Naive thymus-derived CD4-positive, alpha-beta T cell (primary cell): Measurements from ENCODE around the gene PROB1. TPM values are rescaled to one million over a fixed set of nuclear protein-coding genes. Genes with fewer than 3 reads are reported as not detected.
"Not testable (repeated sequence)": the region's sequence is repeated elsewhere in the genome, so short reads cannot be mapped to it uniquely, and the experiment has no call there.

Experiments used
- ATAC-seq: fragments of 150-1000 bp; cut with Tn5 transposase; 2 replicates; pipeline ENCODE4 v1.10.0; 2021; ENCODE audit warnings: mild to moderate bottlenecking, moderate library complexity
- CTCF ChIA-PET: fragments of 350-600 bp; sonication (Branson Sonifier 250); formaldehyde crosslinking; loops from one replicate; lab custom pipeline; 2021; ENCODE audit warnings: antibody characterized with exemption; lab: Charles Lee
- POLR2A ChIA-PET: fragments of 350-600 bp; sonication (Branson Sonifier 250); formaldehyde crosslinking; loops from one replicate; lab custom pipeline; 2021; ENCODE audit warnings: antibody characterized with exemption, inconsistent platforms; lab: Charles Lee
- DNase-seq, 9 donors: peaks; one replicate each; pipeline versions ENCODE4 v3.0.0 to v3.0.0-alpha.2; 2020 to 2022; ENCODE audit warnings: mixed read lengths in 1 of 9
- H3K27ac ChIP-seq: one replicate; pipeline ENCODE4 v1.7.0; 2013; ENCODE audit warnings: mild to moderate bottlenecking, low read depth, low read length, moderate library complexity
- H3K27me3 ChIP-seq, 2 donors: one replicate each; pipeline ENCODE4 v1.7.0; 2013; ENCODE audit warnings: low read length in 2 of 2, mild to moderate bottlenecking in 2 of 2, moderate library complexity in 2 of 2; ENCODE audit not compliant: control insufficient read depth in 2 of 2, insufficient read depth in 2 of 2
- H3K36me3 ChIP-seq, 3 experiments: 1 replicate in 2 of 3; 2 replicates in 1 of 3; pipeline ENCODE4 v1.7.0; 2013; ENCODE audit warnings: low read length in 3 of 3, mild to moderate bottlenecking in 3 of 3, moderate library complexity in 1 of 3; ENCODE audit not compliant: insufficient read depth in 3 of 3, control insufficient read depth in 2 of 3
- H3K4me1 ChIP-seq, 2 donors: one replicate each; pipeline ENCODE4 v1.7.0; 2013; ENCODE audit warnings: low read length in 2 of 2, mild to moderate bottlenecking in 2 of 2, moderate library complexity in 1 of 2; ENCODE audit not compliant: control insufficient read depth in 2 of 2, insufficient read depth in 2 of 2
- H3K4me3 ChIP-seq: 2 replicates; pipeline ENCODE4 v1.7.0; 2013; ENCODE audit warnings: mild to moderate bottlenecking, low read length
- H3K9me3 ChIP-seq, 3 experiments: 1 replicate in 2 of 3; 2 replicates in 1 of 3; pipeline ENCODE4 v1.7.0; 2013; ENCODE audit warnings: low read length in 3 of 3; ENCODE audit not compliant: control insufficient read depth in 2 of 3
- H3K27ac Mint-ChIP-seq, 9 donors: one replicate each; pipeline ENCODE4 v1.8.0; 2020 to 2022; ENCODE audit warnings: mixed read lengths in 9 of 9, mild to moderate bottlenecking in 8 of 9, moderate library complexity in 5 of 9, inconsistent platforms in 2 of 9
- H3K27me3 Mint-ChIP-seq, 5 donors: one replicate each; pipeline ENCODE4 v1.8.0; 2021 to 2022; ENCODE audit warnings: mixed read lengths in 5 of 5, mild to moderate bottlenecking in 1 of 5
- H3K36me3 Mint-ChIP-seq, 5 donors: one replicate each; pipeline ENCODE4 v1.8.0; 2020 to 2022; ENCODE audit warnings: mixed read lengths in 5 of 5, mild to moderate bottlenecking in 3 of 5, inconsistent platforms in 1 of 5
- H3K4me1 Mint-ChIP-seq, 7 donors: one replicate each; pipeline ENCODE4 v1.8.0; 2020 to 2022; ENCODE audit warnings: mixed read lengths in 7 of 7, mild to moderate bottlenecking in 3 of 7, inconsistent platforms in 1 of 7
- H3K4me3 Mint-ChIP-seq, 10 donors: one replicate each; pipeline ENCODE4 v1.8.0; 2020 to 2022; ENCODE audit warnings: mild to moderate bottlenecking in 10 of 10, mixed read lengths in 10 of 10, moderate library complexity in 6 of 10, inconsistent platforms in 2 of 10
- H3K9me3 Mint-ChIP-seq, 11 donors: one replicate each; pipeline ENCODE4 v1.8.0; 2020 to 2022; ENCODE audit warnings: mixed read lengths in 11 of 11, mild to moderate bottlenecking in 4 of 11, inconsistent platforms in 1 of 11, moderate library complexity in 1 of 11
- intact Hi-C, 2 donors: fragments of 100-400 bp; cut with micrococcal nuclease; formaldehyde crosslinking; loops; one replicate each; pipeline ENCODE4 v1.15.1; 2023
- polyA plus RNA-seq, 2 donors: library from polyadenylated mRNA; unstranded; fragments of 300-500 nt; fragmentation: Illumina TruSeq; gene quantifications; one replicate each; pipeline ENCODE4 v1.2.3, GENCODE V29; 2021
- total RNA-seq, 6 experiments: library from RNA in 5 of 6; stranded (reverse) in 5 of 6; gene quantifications; 1 replicate in 5 of 6; 2 replicates in 1 of 6; pipeline ENCODE4 v1.2.3 and lab custom pipeline; 2021 to 2026

PROB1 gene
- total and polyA plus RNA-seq, 7 experiments from 2014 or later, result 0.26 to 4.9 (median 0.86) TPM; not detected in 1

DNA sequence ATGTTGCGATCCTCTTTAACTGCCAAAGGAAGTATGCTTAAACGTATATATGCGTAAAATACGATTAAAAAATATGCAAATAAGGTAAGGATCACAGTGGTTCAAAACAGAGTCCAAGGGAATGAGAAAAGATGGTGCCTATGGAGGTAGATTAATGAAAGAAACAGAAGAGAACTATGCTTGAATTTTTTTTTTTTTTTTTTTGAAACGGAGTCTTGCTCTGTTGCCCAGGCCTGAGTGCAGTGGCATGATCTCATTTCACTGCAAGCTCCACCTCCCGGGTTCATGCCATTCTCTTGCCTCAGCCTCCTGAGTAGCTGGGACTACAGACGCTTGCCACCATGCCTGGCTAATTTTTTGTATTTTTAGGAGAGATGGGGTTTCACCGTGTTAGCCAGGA lies 49.5 kb downstream of the PROB1 start:
- ATAC-seq, H3K9me3 ChIP-seq, POLR2A ChIA-PET, H3K27ac ChIP-seq, H3K36me3 ChIP-seq, H3K27me3 Mint-ChIP-seq, H3K27me3 ChIP-seq, H3K4me3 ChIP-seq, DNase-seq: not testable (repeated sequence)
- Mint-ChIP-seq H3K4me1 (peaks cover 39 to 82% (median 61%) of the 10 kb centered on the region in 7 donors), H3K4me3 (peak overlapping the region in 9 of 10 donors; percentile 11 to 100 (median 43)), H3K36me3 (peaks cover 0 to 23% (median 17%) of the 10 kb centered on the region in 5 donors), H3K9me3 (peaks cover 0 to 12% (median 0%) of the 10 kb centered on the region in 11 donors), H3K27ac (peak overlapping the region in 1 of 9 donors; percentile 58)
- intact Hi-C loops, result loop anchor here (10.0 kb wide), 2 partner anchors 1011 to 1059 kb away; partner anchors contain the start of genes ANKHD1 (in 1 of the 2), CDC25C (in 1 of the 2) and FAM53C (in 1 of the 2)
- CTCF ChIA-PET, result interaction anchor here (0.6 kb wide), 1 partner anchor 1035 kb away, joined by 3 read pairs; no protein-coding TSS in a partner anchor
- H3K4me1 ChIP-seq, result peaks cover 28 to 30% of the 10 kb centered on the region in 2 donors

DNA sequence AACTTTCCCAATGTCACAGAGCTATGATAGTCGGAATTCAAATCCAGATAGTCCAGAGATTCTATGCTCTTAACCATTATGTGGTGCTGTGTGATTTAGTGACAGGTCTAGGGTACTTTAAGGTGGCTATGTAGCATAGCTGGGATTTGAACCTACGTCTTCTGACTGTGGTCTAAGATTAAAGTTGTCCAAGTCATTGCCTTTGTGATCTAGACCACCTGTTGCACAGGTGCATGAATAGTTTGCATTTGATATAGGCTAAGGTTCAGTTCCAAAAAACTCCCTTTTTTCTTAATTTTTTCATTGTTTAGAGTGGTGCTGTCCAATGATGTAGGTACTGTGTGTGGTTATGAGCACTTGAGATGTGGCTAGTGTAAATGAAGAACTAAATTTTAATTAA lies 50.7 kb downstream of the PROB1 start:
- Mint-ChIP-seq H3K36me3 (peaks cover 0 to 23% (median 17%) of the 10 kb centered on the region in 5 donors), H3K9me3 (peaks cover 0 to 11% (median 0%) of the 10 kb centered on the region in 11 donors), H3K27me3 (peaks cover 0 to 5% (median 0%) of the 10 kb centered on the region in 5 donors), H3K27ac (peak overlapping the region in 4 of 9 donors; percentile 28 to 41 (median 36)), H3K4me3 (peak overlapping the region; percentile 65 to 100 (median 95)), H3K4me1 (peaks cover 38 to 75% (median 63%) of the 10 kb centered on the region in 7 donors)
- ChIA-PET CTCF (no interaction called here), POLR2A (interaction anchor here (0.7 to 1.2 kb wide), 3 partner anchors 40 to 51 kb away, joined by 3 to 5 read pairs (median 4); partner anchors contain the start of gene MATR3)
- intact Hi-C loops, result loop anchor here (5.0 to 10.0 kb wide), 7 partner anchors 72 to 1061 kb away; partner anchors contain the start of genes ANKHD1 (in 2 of the 2), CDC25C (in 1 of the 2), CYSTM1 (in 1 of the 2) and FAM53C (in 1 of the 2)
- H3K27ac ChIP-seq, result no peak overlapping the region
- peaks cover 28 to 30% of the 10 kb centered on the region in 2 donors for H3K4me1 ChIP-seq
- no peaks in the 10 kb centered on the region for H3K27me3 ChIP-seq
- ATAC-seq, result no peak
- no peaks in the 10 kb centered on the region for H3K9me3 ChIP-seq
- no peak overlapping the region for H3K4me3 ChIP-seq
- no peak for DNase-seq
- peaks cover 0 to 5% (median 0%) of the 10 kb centered on the region in 3 experiments for H3K36me3 ChIP-seq

DNA sequence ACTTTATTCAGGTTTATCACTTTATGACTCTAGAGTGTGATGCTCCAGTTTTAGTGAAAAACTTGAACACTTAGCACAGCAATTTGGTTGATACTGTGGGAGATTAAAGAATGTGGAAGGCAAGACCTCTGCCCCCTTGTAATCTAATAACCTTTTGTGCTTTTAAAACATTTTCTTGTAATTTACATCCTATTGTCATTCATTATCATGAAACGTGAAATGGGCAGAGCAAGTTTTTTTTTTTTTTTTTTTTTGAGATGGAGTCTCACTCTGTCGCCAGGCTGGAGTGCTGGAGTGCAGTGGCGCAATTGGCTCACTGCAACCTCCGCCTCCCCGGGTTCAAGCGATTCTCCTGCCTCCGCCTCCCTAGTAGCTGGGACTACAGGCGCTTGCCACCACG lies 51.4 kb downstream of the PROB1 start:
- peaks cover 28 to 30% of the 10 kb centered on the region in 2 donors for H3K4me1 ChIP-seq
- H3K36me3 ChIP-seq, result peaks cover 0 to 5% (median 0%) of the 10 kb centered on the region in 3 experiments
- intact Hi-C loops, result loop anchor here (2.0 to 10.0 kb wide), 9 partner anchors 71 to 1165 kb away; partner anchors contain the start of genes ANKHD1 (in 2 of the 2), BRD8 (in 1 of the 2), CDC25C (in 1 of the 2) and CYSTM1 (in 1 of the 2)
- DNase-seq (no peak), ATAC-seq (no peak)
- no peaks in the 10 kb centered on the region for H3K27me3 ChIP-seq
- Mint-ChIP-seq H3K9me3 (peaks cover 0 to 11% (median 0%) of the 10 kb centered on the region in 11 donors), H3K27me3 (peaks cover 0 to 5% (median 0%) of the 10 kb centered on the region in 5 donors), H3K36me3 (peaks cover 0 to 21% (median 17%) of the 10 kb centered on the region in 5 donors), H3K27ac (peak overlapping the region in 6 of 9 donors; percentile 96 to 100 (median 98)), H3K4me3 (peak overlapping the region; percentile 95 to 100 (median 98)), H3K4me1 (peaks cover 34 to 74% (median 64%) of the 10 kb centered on the region in 7 donors)
- H3K4me3 ChIP-seq, result peak overlapping the region; percentile 96
- POLR2A ChIA-PET, result interaction anchor here (1.2 kb wide), 1 partner anchor 50 kb away, joined by 5 read pairs; the partner anchor contains the start of gene MATR3
- no peaks in the 10 kb centered on the region for H3K9me3 ChIP-seq
- H3K27ac ChIP-seq, result peak overlapping the region; percentile 98
- CTCF ChIA-PET, result no interaction called here

DNA sequence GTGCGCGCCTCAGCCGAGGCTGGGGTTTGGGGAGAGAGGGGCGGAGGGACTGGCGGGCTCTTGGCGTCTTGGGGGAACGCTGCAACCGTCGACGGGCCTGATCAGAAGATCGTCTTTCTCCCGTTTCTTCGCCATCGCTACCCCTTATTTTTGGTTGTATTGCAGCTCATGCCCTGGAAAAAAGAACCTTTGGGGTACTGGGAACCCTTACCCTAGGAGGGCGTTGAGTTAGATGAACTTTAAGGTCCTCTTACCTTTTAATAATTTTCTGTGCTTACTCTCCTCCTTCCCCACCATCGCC lies 52.5 kb downstream of the PROB1 start:
- Mint-ChIP-seq H3K9me3 (peaks cover 0 to 11% (median 0%) of the 10 kb centered on the region in 11 donors), H3K4me1 (peaks cover 34 to 68% (median 59%) of the 10 kb centered on the region in 7 donors), H3K4me3 (peak overlapping the region; percentile 95 to 100 (median 98)), H3K36me3 (peaks cover 0 to 21% (median 17%) of the 10 kb centered on the region in 5 donors), H3K27ac (peak overlapping the region; percentile 96 to 100 (median 99)), H3K27me3 (peaks cover 0 to 5% (median 0%) of the 10 kb centered on the region in 5 donors)
- Histone ChIP-seq H3K27ac (peak overlapping the region; percentile 98), H3K36me3 (peaks cover 0 to 5% (median 0%) of the 10 kb centered on the region in 3 experiments), H3K27me3 (no peaks in the 10 kb centered on the region), H3K4me1 (peaks cover 28 to 30% of the 10 kb centered on the region in 2 donors), H3K4me3 (peak overlapping the region; percentile 96), H3K9me3 (no peaks in the 10 kb centered on the region)
- ATAC-seq (no peak), DNase-seq (peak in 2 of 9 donors; percentile 81 to 86)
- intact Hi-C loops, result loop anchor here (1.0 to 10.0 kb wide), 12 partner anchors 70 to 1164 kb away; partner anchors contain the start of genes ANKHD1 (in 2 of the 2), BRD8 (in 1 of the 2), CDC25C (in 1 of the 2) and CYSTM1 (in 1 of the 2)
- CTCF ChIA-PET, result interaction anchor here (0.7 to 1.3 kb wide), 4 partner anchors 24 to 61 kb away, joined by 3 to 5 read pairs (median 4); partner anchors contain the start of genes MATR3 and SPATA24
- POLR2A ChIA-PET, result interaction anchor here (0.7 to 3.6 kb wide), 25 partner anchors 9 to 1004 kb away, joined by 3 to 61 read pairs (median 7); partner anchors contain the start of genes DNAJC18, ETF1, FAM53C and HSPA9

DNA sequence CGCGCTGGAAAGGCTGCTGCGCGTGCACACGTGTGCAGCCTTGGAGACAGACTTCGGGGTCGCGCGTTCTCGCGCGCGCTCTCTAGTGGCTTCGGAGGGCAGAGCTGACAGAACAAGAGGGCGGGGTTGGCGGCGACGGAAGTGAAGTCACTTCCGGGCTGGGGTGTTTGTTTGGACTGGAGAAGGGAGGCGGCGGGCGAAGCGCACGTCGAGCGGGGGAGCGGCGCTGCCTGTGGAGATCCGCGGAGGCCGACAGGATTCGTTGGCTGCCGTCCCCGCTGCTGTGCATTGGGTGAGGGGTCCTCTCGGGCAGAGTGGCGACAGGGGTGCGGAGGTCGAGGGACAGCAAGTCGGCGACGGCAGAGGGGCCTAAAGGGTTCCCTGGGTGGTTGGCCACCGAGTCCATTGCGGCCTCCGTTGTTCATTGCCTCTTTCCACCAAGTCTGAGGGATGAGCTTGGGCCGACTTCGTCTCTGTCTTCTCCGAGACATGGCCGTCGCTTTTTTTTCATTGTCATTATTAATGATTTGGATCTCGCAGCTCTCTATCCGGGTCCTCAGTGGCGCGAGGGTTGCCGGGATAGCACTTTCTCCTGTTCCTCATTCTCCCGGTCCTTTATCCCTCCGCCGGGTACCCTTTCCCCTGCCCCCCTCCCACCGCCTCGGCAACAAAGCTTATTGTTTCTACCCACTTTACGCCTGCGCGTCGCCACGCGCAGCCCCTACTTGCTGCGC lies 53.0 kb downstream of the PROB1 start, which contains the start of gene PAIP2:
TSS of gene PAIP2 (plus strand) at position 166 of the 734 bp plus-strand sequence. CDS start 21,931 bp downstream, outside the sequence.
- H3K9me3 ChIP-seq, result no peaks in the 10 kb centered on the region
- H3K4me1 ChIP-seq, result peaks cover 28 to 30% of the 10 kb centered on the region in 2 donors
- peaks cover 0 to 5% (median 0%) of the 10 kb centered on the region in 3 experiments for H3K36me3 ChIP-seq
- Mint-ChIP-seq H3K36me3 (peaks cover 0 to 21% (median 15%) of the 10 kb centered on the region in 5 donors), H3K9me3 (peaks cover 0 to 11% (median 0%) of the 10 kb centered on the region in 11 donors), H3K4me1 (peaks cover 34 to 65% (median 55%) of the 10 kb centered on the region in 7 donors), H3K27me3 (peaks cover 0 to 5% (median 0%) of the 10 kb centered on the region in 5 donors), H3K27ac (peak within 1 kb of the TSS; percentile 96 to 100 (median 99)), H3K4me3 (peak within 1 kb of the TSS; percentile 95 to 100 (median 98))
- no peaks in the 10 kb centered on the region for H3K27me3 ChIP-seq
- H3K27ac ChIP-seq, result peak within 1 kb of the TSS; percentile 98
- peak; percentile 95 for ATAC-seq
- ChIA-PET POLR2A (interaction anchor here (0.7 to 3.6 kb wide), 29 partner anchors 9 to 1004 kb away, joined by 3 to 61 read pairs (median 6); partner anchors contain the start of genes DNAJC18, ETF1, FAM53C and HSPA9), CTCF (interaction anchor here (0.6 to 1.3 kb wide), 7 partner anchors 16 to 221 kb away, joined by 3 to 5 read pairs (median 3); partner anchors contain the start of genes MATR3 and SPATA24)
- H3K4me3 ChIP-seq, result peak within 1 kb of the TSS; percentile 96
- intact Hi-C loops, result loop anchor here (1.0 to 10.0 kb wide), 24 partner anchors 15 to 1309 kb away; partner anchors contain the start of genes ANKHD1 (in 2 of the 2), ETF1 (in 2 of the 2), HSPA9 (in 2 of the 2) and MATR3 (in 2 of the 2)
- DNase-seq, result peak; percentile 94 to 98 (median 97)
